K562 (cell line): Measurements from ENCODE around the gene PRPH2. TPM values are rescaled to one million over a fixed set of nuclear protein-coding genes. Genes with fewer than 3 reads are reported as not detected.
A peak's percentile ranks its signal among the peaks of the same experiment; 100 is the strongest.
"Not testable (repeated sequence)": the region's sequence is repeated elsewhere in the genome, so short reads cannot be mapped to it uniquely, and the experiment has no call there.

Source experiments
- ATAC-seq: fragments of 200-7000 bp; cut with Tn5 transposase; 3 replicates; pipeline ENCODE4 v1.9.1; 2020; ENCODE audit warnings: moderate library complexity
- BruUV-seq: library from RNA; stranded (reverse); fragments of 400-500 nt; replicated peaks from 2 replicates; lab custom pipeline; 2021; lab: Mats Ljungman, UMichigan
- CTCF ChIA-PET: fragments of 300-600 bp; formaldehyde crosslinking; extraction: SDS; loops from one replicate; lab custom pipeline; 2021; ENCODE audit warnings: low intra/inter-chr PET ratio; lab: Yijun Ruan, JAX
- POLR2A ChIA-PET: fragments of 300-600, 350-650 bp; sonication (Branson Sonifier 250); formaldehyde crosslinking; extraction: SDS; loops from one replicate; lab custom pipeline; 2021; ENCODE audit warnings: antibody characterized with exemption, inconsistent platforms; lab: Yijun Ruan, JAX
- DNase-seq, 4 experiments: peaks; one replicate each; pipeline versions ENCODE4 v3.0.0 to v3.0.0-alpha.2; 2011 to 2018; ENCODE audit warnings: low spot score in 3 of 4, mixed read lengths in 3 of 4; ENCODE audit errors: extremely low read depth in 1 of 4
- FAIRE-seq: peaks from 2 replicates; lab custom pipeline; 2011; peaks lifted over from hg19 to GRCh38; lab: Jason Lieb, UNC
- H2AFZ ChIP-seq: 2 replicates; pipeline ENCODE4 v1.6.0; 2011; ENCODE audit warnings: low read depth, low read length, control low read depth, inconsistent platforms
- H3K27ac ChIP-seq: fragments of 200-600 bp; 3 replicates; pipeline ENCODE4 v1.8.0; 2011; ENCODE audit warnings: low read depth, mild to moderate bottlenecking, control low read depth, inconsistent platforms, low read length, moderate library complexity, mixed read lengths; ENCODE audit errors: extremely low read depth
- H3K27me3 ChIP-seq, 2 experiments: fragments of 300-600 bp in 1 of 2; 2 replicates in 1 of 2; 3 replicates in 1 of 2; pipeline versions ENCODE4 v1.6.0 to v1.8.0; 2011; ENCODE audit warnings: inconsistent platforms in 2 of 2, low read length in 2 of 2, mild to moderate bottlenecking in 1 of 2, mixed read lengths in 1 of 2, moderate library complexity in 1 of 2; ENCODE audit not compliant: control insufficient read depth in 2 of 2, insufficient read depth in 2 of 2
- H3K36me3 ChIP-seq: fragments of 300-600 bp; 3 replicates; pipeline ENCODE4 v1.8.0; 2011; ENCODE audit warnings: mild to moderate bottlenecking, low read length, inconsistent platforms; ENCODE audit not compliant: control insufficient read depth, insufficient read depth
- H3K4me1 ChIP-seq, 2 experiments: fragments of 200-600 bp in 1 of 2; replicated peaks in 1 of 2; 2 replicates in 1 of 2; 3 replicates in 1 of 2; pipeline versions ENCODE4 v1.5.1 to v1.8.0; 2011; ENCODE audit warnings: inconsistent platforms in 2 of 2, low read length in 2 of 2, mild to moderate bottlenecking in 1 of 2, mixed read lengths in 1 of 2, moderate library complexity in 1 of 2; ENCODE audit not compliant: control insufficient read depth in 2 of 2, insufficient read depth in 2 of 2
- H3K4me2 ChIP-seq: 2 replicates; pipeline ENCODE4 v1.6.1; 2011; ENCODE audit warnings: low read length, control low read depth, inconsistent platforms, mixed read lengths; ENCODE audit not compliant: insufficient read depth
- H3K4me3 ChIP-seq: fragments of 200-600 bp; sonication (generic), shearing (Covaris generic); 2 replicates; pipeline ENCODE4 v1.5.1; 2016; ENCODE audit warnings: control low read depth, inconsistent platforms
- H3K79me2 ChIP-seq: fragments of 200-600 bp; 3 replicates; pipeline ENCODE4 v1.8.0; 2011; ENCODE audit warnings: low read length, inconsistent platforms; ENCODE audit not compliant: control insufficient read depth, insufficient read depth
- H3K9ac ChIP-seq, 2 experiments: 2 replicates each; pipeline versions ENCODE4 v1.6.0 to v1.6.1; 2011; ENCODE audit warnings: low read depth in 2 of 2, low read length in 2 of 2, control low read depth in 1 of 2, inconsistent platforms in 1 of 2, mild to moderate bottlenecking in 1 of 2, mixed read lengths in 1 of 2; ENCODE audit not compliant: insufficient read depth in 1 of 2
- H3K9me1 ChIP-seq: one replicate; pipeline ENCODE4 v1.6.0; 2011; ENCODE audit warnings: inconsistent platforms, mild to moderate bottlenecking, low read length, moderate library complexity; ENCODE audit not compliant: control insufficient read depth, insufficient read depth
- H3K9me3 ChIP-seq: replicated peaks from 2 replicates; pipeline ENCODE4 v1.5.1; 2011; ENCODE audit warnings: low read depth, low read length, inconsistent platforms; ENCODE audit not compliant: control insufficient read depth, insufficient read depth
- H4K20me1 ChIP-seq: replicated peaks from 2 replicates; pipeline ENCODE4 v1.6.1; 2011; ENCODE audit warnings: low read length, inconsistent platforms, mixed read lengths; ENCODE audit not compliant: control insufficient read depth, insufficient read depth
- CBFA2T2 ChIP-seq: fragments of 450-650 bp; conservative IDR thresholded peaks from 2 replicates; pipeline ENCODE4 v1.6.1; 2017; ENCODE audit warnings: mild to moderate bottlenecking
- RAD51 ChIP-seq: fragments of 450-650 bp; IDR thresholded peaks from 2 replicates; pipeline ENCODE4 v1.7.1; 2016; ENCODE audit warnings: low read depth, mild to moderate bottlenecking, borderline replicate concordance
- TFE3 ChIP-seq: fragments of 450-650 bp; formaldehyde crosslinking; IDR thresholded peaks from 2 replicates; pipeline ENCODE4 v1.4.0; 2020; ENCODE audit warnings: mild to moderate bottlenecking, mixed read lengths
- TOE1 ChIP-seq, 2 experiments: fragments of 450-650 bp in 1 of 2; sonication (generic) in 1 of 2; formaldehyde crosslinking in 1 of 2; IDR thresholded peaks; 2 replicates each; pipeline versions ENCODE4 v1.7.1 to v1.8.0; 2016 to 2022; ENCODE audit warnings: borderline replicate concordance in 2 of 2, mild to moderate bottlenecking in 2 of 2, antibody characterized with exemption in 1 of 2, inconsistent platforms in 1 of 2, low read depth in 1 of 2, missing genetic modification reagents in 1 of 2, moderate library complexity in 1 of 2
- USF1 ChIP-seq: sonication (generic); formaldehyde crosslinking; IDR thresholded peaks from 2 replicates; pipeline ENCODE4 v1.9.0; 2022; ENCODE audit warnings: mild to moderate bottlenecking, missing genetic modification reagents
- ZBTB33 ChIP-seq: sonication (generic); formaldehyde crosslinking; IDR thresholded peaks from 2 replicates; pipeline ENCODE4 v1.8.1; 2023; ENCODE audit warnings: mild to moderate bottlenecking, missing genetic modification reagents
- WGBS: fragments of 100-300 bp; shearing (Covaris generic); methylation state at CpG from one replicate; pipeline ENCODE4 v1.1.6; 2016; ENCODE audit warnings: low coverage, mixed read lengths; ENCODE audit not compliant: insufficient coverage; ENCODE audit errors: missing lambda C conversion rate; 5-methylcytosine and 5-hydroxymethylcytosine counted together
- in situ Hi-C: fragments of 300-500 bp; cut with MboI; formaldehyde crosslinking; loops from 4 replicates; pipeline ENCODE4 v1.15.0; 2018; ENCODE audit warnings: inconsistent platforms, mixed read lengths
- intact Hi-C: fragments of 100-400 bp; cut with micrococcal nuclease; formaldehyde crosslinking; loops from 2 replicates; pipeline ENCODE4 v1.14.2; 2022
- polyA plus RNA-seq, 8 experiments: library from polyadenylated mRNA; depleted of rRNA in 4 of 8; stranded (reverse) in 5 of 8; unstranded in 3 of 8; fragments of >200 nt; fragmentation: Nextera tagmentation in 2 of 8; fragmentation: Illumina TruSeq in 1 of 8; extraction: Ambion mirVana in 2 of 8; extraction: Trizol in 1 of 8; gene quantifications; 2 replicates each; pipeline versions ENCODE4 v1.2.1 to v1.2.3, GENCODE V29; 2011 to 2014; ENCODE audit warnings: inconsistent platforms in 1 of 8, missing spikeins in 1 of 8
- total RNA-seq, 7 experiments: library from RNA; depleted of rRNA in 6 of 7; stranded (reverse); fragments of >200 nt in 6 of 7; fragmentation: Illumina TruSeq in 2 of 7; extraction: Trizol in 2 of 7; gene quantifications; 2 replicates each; pipeline versions ENCODE4 v1.2.1 to v1.2.3, GENCODE V29; 2011 to 2021; ENCODE audit warnings: low replicate concordance in 1 of 7

The PRPH2 gene
- total and polyA plus RNA-seq, 9 of the 15 experiments (the other 6 are each of a cell fraction or from before 2014, with no cell fraction given): 0.03 to 0.11 (median 0.03) TPM; not detected in 5

- H3K4me1 ChIP-seq; H3K79me2 ChIP-seq; H3K9me1 ChIP-seq; H3K9me3 ChIP-seq; ATAC-seq; in situ Hi-C loops; H3K27ac ChIP-seq; H4K20me1 ChIP-seq; H3K4me2 ChIP-seq; FAIRE-seq; H3K27me3 ChIP-seq; H3K36me3 ChIP-seq; DNase-seq; BruUV-seq; H3K4me3 ChIP-seq; CTCF ChIA-PET; H2AFZ ChIP-seq; intact Hi-C loops; H3K9ac ChIP-seq; TF ChIP-seq TOE1 (CRISPR knock-in tag; IDR thresholded peaks at IDR 0.05; ENCODE audit: borderline replicate concordance, low read depth): not testable (repeated sequence)
- POLR2A ChIA-PET: interaction anchor here (0.7 to 1.1 kb wide), 2 partner anchors 11 to 14 kb away, joined by 3 to 5 read pairs; no protein-coding TSS in a partner anchor
- TF ChIP-seq USF1 (peak; percentile 29; the same call in 1 of the 2 replicates), ZBTB33 (CRISPR knock-in tag) (peak; percentile 74), TOE1 (IDR thresholded peaks at IDR 0.05; ENCODE audit: borderline replicate concordance) (0 out of 2 replicates have a peak, but pooled peaks have one; percentile 19), RAD51 (peak; percentile 44; the same call in 1 of the 2 replicates), CBFA2T2 (peak; percentile 34; the same call in 1 of the 2 replicates), TFE3 (peak; percentile 76)
- 58% methylated on average over 13 of the region's 13 CpGs for WGBS
Measured at GRCh38 chr6:42733867-42734481, 11.6 kb upstream of the PRPH2 start.
